ENCODE results near the gene ZNF438.
"Not testable (repeated sequence)": the region's sequence is repeated elsewhere in the genome, so short reads cannot be mapped to it uniquely, and the experiment has no call there.

ZNF438 gene

GRCh38 chr10:30819341-30820181, 212.1 kb downstream of the ZNF438 start:
- DNase-seq, result no peak

- DNase-seq, result no peak
These were observed 212.8 kb downstream of the ZNF438 start for GRCh38 chr10:30818854-30819253.

DNA sequence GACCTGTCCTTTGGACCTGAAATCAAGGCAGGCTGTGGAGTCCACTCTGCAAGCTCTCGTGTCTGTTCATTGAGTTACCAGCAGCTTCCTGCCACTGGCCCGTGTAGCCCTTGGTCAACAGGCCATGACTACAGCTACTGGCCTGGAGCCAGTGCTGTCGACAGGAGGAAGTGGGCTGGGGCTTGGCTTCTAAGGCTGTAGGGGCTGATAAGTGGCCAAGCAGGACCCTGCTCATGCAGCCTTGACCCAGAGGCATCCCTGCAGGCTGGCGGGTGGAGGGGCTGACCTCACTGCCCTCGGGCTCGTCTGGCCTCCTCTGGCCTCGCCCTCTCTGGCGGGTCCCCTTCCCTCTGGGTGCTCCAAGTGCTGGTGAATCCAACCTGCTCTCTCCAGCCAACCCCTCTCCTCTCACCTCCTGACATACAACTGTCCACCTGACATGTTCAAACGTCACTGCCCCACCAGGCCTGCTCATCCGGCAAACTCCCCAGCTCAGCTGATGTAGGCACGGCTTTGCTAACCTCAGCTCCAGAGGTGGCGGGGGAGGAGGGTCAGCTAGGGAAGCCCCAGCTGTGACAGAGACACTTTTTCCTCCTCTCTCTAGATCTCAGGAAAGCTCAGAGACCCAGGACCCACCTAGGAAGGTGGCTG, 213.5 kb downstream of the ZNF438 start:
- no peak for DNase-seq

GRCh38 chr10:30817541-30817940, 214.1 kb downstream of the ZNF438 start:
- DNase-seq, result no peak

GRCh38 chr10:30816820-30817171, 214.9 kb downstream of the ZNF438 start:
- no peak for DNase-seq

- DNase-seq, result no peak
These were observed 215.4 kb downstream of the ZNF438 start for GRCh38 chr10:30816159-30816819.

DNA sequence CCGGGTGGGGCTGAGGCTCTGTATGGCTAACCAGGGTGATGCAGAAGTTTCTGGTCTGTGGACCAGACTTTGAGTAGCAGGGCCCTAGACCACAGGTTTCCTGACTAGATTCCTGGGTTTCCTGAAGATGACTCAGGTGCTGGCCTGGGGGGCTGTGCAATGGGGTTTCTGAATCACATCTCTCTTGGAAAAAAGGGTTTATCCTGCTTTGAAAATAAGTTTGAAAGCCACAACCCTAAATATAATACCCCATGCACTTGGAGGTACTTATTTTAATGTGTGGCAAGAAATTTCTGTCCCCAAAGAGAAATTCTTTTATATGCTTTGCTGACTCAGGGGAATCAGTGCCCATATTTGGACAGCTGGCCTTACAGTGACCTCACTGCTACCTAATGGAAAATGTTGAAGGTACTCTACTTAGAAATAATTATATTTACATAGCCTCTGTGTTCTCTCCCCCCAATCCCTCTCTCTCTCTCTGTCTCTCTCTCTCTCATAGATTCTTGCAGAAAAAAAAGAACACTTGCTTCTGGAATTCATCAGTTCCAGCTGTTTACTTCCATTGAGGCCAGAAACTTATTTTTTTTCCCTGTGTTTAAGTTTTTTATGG, 217.7 kb downstream of the ZNF438 start:
- DNase-seq, result no peak

DNA sequence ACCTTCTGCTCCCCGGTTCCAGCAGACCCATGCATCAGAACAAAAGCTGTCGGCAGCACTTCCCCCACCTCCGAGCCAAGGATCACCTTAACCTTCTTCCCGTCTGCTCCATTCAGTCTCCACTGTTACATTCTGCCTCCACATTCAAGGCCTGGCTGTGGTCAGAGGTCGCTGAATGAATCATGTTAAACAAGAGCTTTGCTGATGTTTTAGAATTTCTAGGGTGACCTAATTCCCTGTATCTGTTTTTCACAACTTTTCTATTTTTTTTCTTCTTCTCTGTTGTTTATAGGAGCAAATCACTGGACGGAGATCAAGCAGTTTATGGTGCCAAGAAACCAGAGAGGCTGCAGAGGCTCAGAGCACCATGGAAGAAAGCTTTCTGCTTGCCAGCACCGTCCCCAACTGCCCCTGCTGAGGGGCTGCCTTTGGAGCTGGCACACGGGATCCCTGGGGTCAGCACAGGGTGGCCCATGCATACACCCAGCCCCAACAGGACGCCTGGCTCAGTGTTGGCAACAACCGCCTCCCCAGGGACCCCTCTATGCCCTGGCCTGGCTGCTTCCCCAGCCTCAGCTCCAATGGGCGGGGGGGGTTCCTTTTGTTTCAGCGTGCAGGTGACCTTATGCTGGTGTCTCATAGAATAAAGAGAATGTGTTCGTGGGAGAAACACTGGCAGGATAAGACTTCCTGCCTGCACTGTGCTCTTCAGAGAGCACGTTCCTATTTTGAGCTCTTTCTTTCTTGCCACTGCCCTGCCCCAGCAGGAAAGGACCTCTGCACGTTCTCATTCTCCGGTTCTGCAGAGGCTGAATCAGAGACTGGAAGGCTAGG, 219.4 kb downstream of the ZNF438 start:
- DNase-seq, result no peak

DNA sequence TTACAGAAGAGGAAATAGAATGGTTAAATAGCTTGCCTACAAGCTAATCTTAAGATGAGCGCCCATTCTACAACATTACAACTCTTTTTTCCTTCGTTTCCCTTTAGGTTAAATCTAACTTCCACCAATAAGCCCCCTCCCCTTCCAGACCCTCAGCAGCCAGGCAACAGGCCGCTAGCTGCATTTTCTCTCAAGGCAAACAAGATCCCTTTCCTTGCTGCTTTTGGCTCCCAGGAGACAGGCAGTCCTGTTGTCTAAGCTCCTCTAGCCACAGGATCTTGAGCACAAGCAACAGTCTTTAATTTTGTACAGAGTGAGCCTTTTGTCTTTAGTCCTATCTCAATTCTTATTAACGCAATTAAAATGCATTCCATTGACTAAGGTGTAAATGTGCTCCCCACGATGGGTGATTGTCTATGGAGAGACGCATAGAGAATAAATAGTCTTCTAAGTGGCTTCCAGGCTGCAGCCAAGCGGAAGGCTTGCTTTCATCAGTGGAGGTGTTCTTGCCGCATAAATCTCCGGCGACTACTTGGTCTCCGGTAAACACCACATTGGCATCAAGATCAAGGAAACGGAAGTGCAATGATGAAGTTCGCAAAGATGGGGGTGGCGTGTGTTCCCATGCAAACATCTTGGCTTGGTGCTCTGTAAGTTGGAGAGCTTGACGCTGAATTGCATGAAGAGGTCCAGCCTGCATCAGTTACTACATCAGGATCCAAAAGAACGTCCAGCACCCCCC, 220.2 kb downstream of the ZNF438 start:
- DNase-seq, result no peak

GRCh38 chr10:30810416-30810815, 221.2 kb downstream of the ZNF438 start:
- DNase-seq, result no peak

- no peak for DNase-seq
These were observed 224.8 kb downstream of the ZNF438 start for GRCh38 chr10:30806850-30807249.

DNA sequence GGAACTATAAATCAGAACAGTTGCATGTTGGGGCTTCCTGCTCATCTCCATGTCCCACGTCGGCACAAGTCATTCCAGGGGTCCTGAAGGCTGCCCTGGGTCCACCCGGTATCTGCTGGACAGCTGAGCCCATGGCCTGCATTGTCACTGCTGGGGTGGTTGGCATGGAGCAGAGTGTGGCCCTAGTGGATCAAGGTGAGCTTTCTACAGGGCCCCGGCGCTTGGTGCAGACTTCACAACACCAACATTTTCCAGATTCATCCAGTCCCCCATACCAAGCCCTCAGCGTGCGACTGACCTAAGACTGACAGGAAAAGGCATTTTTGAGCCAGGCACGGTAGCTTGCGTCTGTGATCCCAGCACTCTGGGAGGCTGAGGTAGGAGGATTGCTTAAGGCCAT, 226.6 kb downstream of the ZNF438 start:
- no peak for DNase-seq

DNA sequence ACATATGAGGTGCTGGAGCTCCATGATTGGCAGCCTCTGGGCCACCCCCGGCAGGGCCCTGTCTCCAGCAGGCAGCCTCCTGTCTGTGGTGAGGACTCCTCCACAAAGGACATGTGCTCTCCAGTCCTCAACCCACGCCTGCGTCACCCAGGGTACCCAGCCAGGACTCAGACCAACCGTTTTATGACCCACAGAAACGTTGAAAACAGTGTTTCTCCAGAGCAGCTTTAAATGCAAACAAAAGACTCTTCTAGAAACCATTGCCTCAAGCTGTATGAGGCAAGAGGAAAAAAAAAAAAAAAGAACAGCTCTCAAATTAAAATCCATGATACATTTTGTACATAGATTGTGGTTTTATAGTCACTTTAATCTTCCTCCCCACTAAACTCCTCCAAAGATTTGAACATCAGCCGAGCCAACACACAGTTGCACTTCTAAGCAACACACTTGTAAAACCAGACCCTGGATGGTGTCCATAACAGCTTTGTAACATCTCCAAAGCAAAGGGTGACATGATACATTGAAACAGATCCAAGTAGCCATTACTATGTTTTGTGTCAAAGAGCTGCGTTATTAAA, 227.1 kb downstream of the ZNF438 start:
- no peak for DNase-seq

GRCh38 chr10:30803892-30804322, 227.8 kb downstream of the ZNF438 start:
- no peak for DNase-seq

DNA sequence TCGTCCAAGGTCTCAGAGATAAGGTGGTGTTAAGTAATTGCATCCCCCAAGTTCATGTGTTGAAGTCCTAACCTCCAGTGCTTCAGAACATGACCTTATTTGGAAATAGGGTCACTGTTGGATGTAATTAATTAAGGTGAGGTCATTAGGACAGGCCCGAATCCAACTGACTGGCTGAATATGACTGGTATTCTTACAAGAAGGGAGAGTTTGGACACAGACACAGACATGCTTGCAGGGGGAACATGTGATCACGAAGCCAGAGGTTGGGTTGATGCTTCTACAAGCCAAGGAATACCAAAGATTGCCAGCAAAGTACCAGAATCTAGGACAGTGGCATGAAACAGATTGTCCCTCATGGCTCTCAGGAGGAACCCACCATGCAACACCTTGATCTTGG, 228.6 kb downstream of the ZNF438 start:
- no peak for DNase-seq

- DNase-seq, result no peak
These were observed 231.3 kb downstream of the ZNF438 start for GRCh38 chr10:30800368-30800767.

- DNase-seq, result no peak
These were observed 232.9 kb downstream of the ZNF438 start for GRCh38 chr10:30798646-30799185.

- not testable (repeated sequence) for DNase-seq
These were observed 236.6 kb downstream of the ZNF438 start for GRCh38 chr10:30795024-30795423.
